K562 (cell line): ENCODE data around the gene NTN1. TPM values are rescaled to one million over a fixed set of nuclear protein-coding genes. Genes with fewer than 3 reads are reported as not detected.

ENCODE experiments used
- ATAC-seq: fragments of 200-7000 bp; cut with Tn5 transposase; 3 replicates; pipeline ENCODE4 v1.9.1; 2020; ENCODE audit warnings: moderate library complexity
- BruUV-seq: library from RNA; stranded (reverse); fragments of 400-500 nt; replicated peaks from 2 replicates; lab custom pipeline; 2021; lab: Mats Ljungman, UMichigan
- CTCF ChIA-PET: fragments of 300-600 bp; formaldehyde crosslinking; extraction: SDS; loops from one replicate; lab custom pipeline; 2021; ENCODE audit warnings: low intra/inter-chr PET ratio; lab: Yijun Ruan, JAX
- POLR2A ChIA-PET: fragments of 300-600, 350-650 bp; sonication (Branson Sonifier 250); formaldehyde crosslinking; extraction: SDS; loops from one replicate; lab custom pipeline; 2021; ENCODE audit warnings: antibody characterized with exemption, inconsistent platforms; lab: Yijun Ruan, JAX
- DNase-seq, 4 experiments: peaks; one replicate each; pipeline versions ENCODE4 v3.0.0 to v3.0.0-alpha.2; 2011 to 2018; ENCODE audit warnings: low spot score in 3 of 4, mixed read lengths in 3 of 4; ENCODE audit errors: extremely low read depth in 1 of 4
- FAIRE-seq: peaks from 2 replicates; lab custom pipeline; 2011; peaks lifted over from hg19 to GRCh38; lab: Jason Lieb, UNC
- H2AFZ ChIP-seq: 2 replicates; pipeline ENCODE4 v1.6.0; 2011; ENCODE audit warnings: low read depth, low read length, control low read depth, inconsistent platforms
- H3K27ac ChIP-seq: fragments of 200-600 bp; 3 replicates; pipeline ENCODE4 v1.8.0; 2011; ENCODE audit warnings: low read depth, mild to moderate bottlenecking, control low read depth, inconsistent platforms, low read length, moderate library complexity, mixed read lengths; ENCODE audit errors: extremely low read depth
- H3K27me3 ChIP-seq, 2 experiments: fragments of 300-600 bp in 1 of 2; 2 replicates in 1 of 2; 3 replicates in 1 of 2; pipeline versions ENCODE4 v1.6.0 to v1.8.0; 2011; ENCODE audit warnings: inconsistent platforms in 2 of 2, low read length in 2 of 2, mild to moderate bottlenecking in 1 of 2, mixed read lengths in 1 of 2, moderate library complexity in 1 of 2; ENCODE audit not compliant: control insufficient read depth in 2 of 2, insufficient read depth in 2 of 2
- H3K36me3 ChIP-seq: fragments of 300-600 bp; 3 replicates; pipeline ENCODE4 v1.8.0; 2011; ENCODE audit warnings: mild to moderate bottlenecking, low read length, inconsistent platforms; ENCODE audit not compliant: control insufficient read depth, insufficient read depth
- H3K4me1 ChIP-seq, 2 experiments: fragments of 200-600 bp in 1 of 2; replicated peaks in 1 of 2; 2 replicates in 1 of 2; 3 replicates in 1 of 2; pipeline versions ENCODE4 v1.5.1 to v1.8.0; 2011; ENCODE audit warnings: inconsistent platforms in 2 of 2, low read length in 2 of 2, mild to moderate bottlenecking in 1 of 2, mixed read lengths in 1 of 2, moderate library complexity in 1 of 2; ENCODE audit not compliant: control insufficient read depth in 2 of 2, insufficient read depth in 2 of 2
- H3K4me2 ChIP-seq: 2 replicates; pipeline ENCODE4 v1.6.1; 2011; ENCODE audit warnings: low read length, control low read depth, inconsistent platforms, mixed read lengths; ENCODE audit not compliant: insufficient read depth
- H3K4me3 ChIP-seq: fragments of 200-600 bp; sonication (generic), shearing (Covaris generic); 2 replicates; pipeline ENCODE4 v1.5.1; 2016; ENCODE audit warnings: control low read depth, inconsistent platforms
- H3K79me2 ChIP-seq: fragments of 200-600 bp; 3 replicates; pipeline ENCODE4 v1.8.0; 2011; ENCODE audit warnings: low read length, inconsistent platforms; ENCODE audit not compliant: control insufficient read depth, insufficient read depth
- H3K9ac ChIP-seq, 2 experiments: 2 replicates each; pipeline versions ENCODE4 v1.6.0 to v1.6.1; 2011; ENCODE audit warnings: low read depth in 2 of 2, low read length in 2 of 2, control low read depth in 1 of 2, inconsistent platforms in 1 of 2, mild to moderate bottlenecking in 1 of 2, mixed read lengths in 1 of 2; ENCODE audit not compliant: insufficient read depth in 1 of 2
- H3K9me1 ChIP-seq: one replicate; pipeline ENCODE4 v1.6.0; 2011; ENCODE audit warnings: inconsistent platforms, mild to moderate bottlenecking, low read length, moderate library complexity; ENCODE audit not compliant: control insufficient read depth, insufficient read depth
- H3K9me3 ChIP-seq: replicated peaks from 2 replicates; pipeline ENCODE4 v1.5.1; 2011; ENCODE audit warnings: low read depth, low read length, inconsistent platforms; ENCODE audit not compliant: control insufficient read depth, insufficient read depth
- H4K20me1 ChIP-seq: replicated peaks from 2 replicates; pipeline ENCODE4 v1.6.1; 2011; ENCODE audit warnings: low read length, inconsistent platforms, mixed read lengths; ENCODE audit not compliant: control insufficient read depth, insufficient read depth
- ARHGAP35 ChIP-seq: fragments of 450-650 bp; IDR thresholded peaks from 2 replicates; pipeline ENCODE4 v1.6.1; 2018; ENCODE audit not compliant: partially characterized antibody
- CBX2 ChIP-seq: fragments of 200-600 bp; sonication (generic); IDR thresholded peaks from one replicate; pipeline ENCODE4 v1.6.1; 2012; ENCODE audit warnings: mild to moderate bottlenecking, low read length, inconsistent platforms; ENCODE audit not compliant: insufficient read depth, poor library complexity, severe bottlenecking
- CEBPB ChIP-seq: fragments of 450-650 bp; IDR thresholded peaks from 2 replicates; pipeline ENCODE4 v1.6.1; 2016; ENCODE audit warnings: missing genetic modification characterization, missing compliant biosample characterization
- HDGF ChIP-seq: fragments of 450-650 bp; IDR thresholded peaks from 2 replicates; pipeline ENCODE4 v1.6.1; 2016
- MXI1 ChIP-seq: IDR thresholded peaks from 2 replicates; pipeline ENCODE4 v1.6.1; 2011; ENCODE audit warnings: low read depth, mild to moderate bottlenecking, improper control_type of control experiment, low read length
- NFIC ChIP-seq: fragments of 450-650 bp; IDR thresholded peaks from 2 replicates; pipeline ENCODE4 v1.6.1; 2017; ENCODE audit warnings: mild to moderate bottlenecking, inconsistent platforms
- PHB ChIP-seq: fragments of 250-450 bp; sonication (Bioruptor Pico); IDR thresholded peaks from 2 replicates; pipeline ENCODE4 v1.5.0; 2021
- RBM14 ChIP-seq: fragments of 200-400 bp; formaldehyde crosslinking; IDR thresholded peaks from 2 replicates; pipeline ENCODE4 v1.6.1; 2018; ENCODE audit warnings: low read depth, mild to moderate bottlenecking, low read length, moderate library complexity, borderline replicate concordance; ENCODE audit not compliant: insufficient read depth
- SMARCA4 ChIP-seq: fragments of 450-650 bp; IDR thresholded peaks from 2 replicates; pipeline ENCODE4 v1.6.1; 2016
- TOE1 ChIP-seq, 2 experiments: fragments of 450-650 bp in 1 of 2; sonication (generic) in 1 of 2; formaldehyde crosslinking in 1 of 2; IDR thresholded peaks; 2 replicates each; pipeline versions ENCODE4 v1.7.1 to v1.8.0; 2016 to 2022; ENCODE audit warnings: borderline replicate concordance in 2 of 2, mild to moderate bottlenecking in 2 of 2, antibody characterized with exemption in 1 of 2, inconsistent platforms in 1 of 2, low read depth in 1 of 2, missing genetic modification reagents in 1 of 2, moderate library complexity in 1 of 2
- ZNF165 ChIP-seq: fragments of 250-450 bp; sonication (Bioruptor Pico); IDR thresholded peaks from 2 replicates; pipeline ENCODE4 v1.4.0; 2020; ENCODE audit warnings: borderline replicate concordance
- ZNF174 ChIP-seq: fragments of 250-450 bp; sonication (Bioruptor Pico); IDR thresholded peaks from 2 replicates; pipeline ENCODE4 v1.4.0; 2020; ENCODE audit warnings: mild to moderate bottlenecking
- ZNF239 ChIP-seq: fragments of 250-450 bp; sonication (Bioruptor Pico); IDR thresholded peaks from 2 replicates; pipeline ENCODE4 v1.4.0; 2020; ENCODE audit warnings: mild to moderate bottlenecking
- ZNF707 ChIP-seq: fragments of 250-450 bp; sonication (Bioruptor Pico); conservative IDR thresholded peaks from 2 replicates; pipeline ENCODE4 v1.8.0; 2022; ENCODE audit warnings: inconsistent platforms, mild to moderate bottlenecking, moderate library complexity
- WGBS: fragments of 100-300 bp; shearing (Covaris generic); methylation state at CpG from one replicate; pipeline ENCODE4 v1.1.6; 2016; ENCODE audit warnings: low coverage, mixed read lengths; ENCODE audit not compliant: insufficient coverage; ENCODE audit errors: missing lambda C conversion rate; 5-methylcytosine and 5-hydroxymethylcytosine counted together
- in situ Hi-C: fragments of 300-500 bp; cut with MboI; formaldehyde crosslinking; loops from 4 replicates; pipeline ENCODE4 v1.15.0; 2018; ENCODE audit warnings: inconsistent platforms, mixed read lengths
- intact Hi-C: fragments of 100-400 bp; cut with micrococcal nuclease; formaldehyde crosslinking; loops from 2 replicates; pipeline ENCODE4 v1.14.2; 2022
- polyA plus RNA-seq, 8 experiments: library from polyadenylated mRNA; depleted of rRNA in 4 of 8; stranded (reverse) in 5 of 8; unstranded in 3 of 8; fragments of >200 nt; fragmentation: Nextera tagmentation in 2 of 8; fragmentation: Illumina TruSeq in 1 of 8; extraction: Ambion mirVana in 2 of 8; extraction: Trizol in 1 of 8; gene quantifications; 2 replicates each; pipeline versions ENCODE4 v1.2.1 to v1.2.3, GENCODE V29; 2011 to 2014; ENCODE audit warnings: inconsistent platforms in 1 of 8, missing spikeins in 1 of 8
- total RNA-seq, 7 experiments: library from RNA; depleted of rRNA in 6 of 7; stranded (reverse); fragments of >200 nt in 6 of 7; fragmentation: Illumina TruSeq in 2 of 7; extraction: Trizol in 2 of 7; gene quantifications; 2 replicates each; pipeline versions ENCODE4 v1.2.1 to v1.2.3, GENCODE V29; 2011 to 2021; ENCODE audit warnings: low replicate concordance in 1 of 7

The NTN1 gene
- total and polyA plus RNA-seq, 9 of the 15 experiments (the other 6 are each of a cell fraction or from before 2014, with no cell fraction given): 0.02 TPM; not detected in 8

DNA sequence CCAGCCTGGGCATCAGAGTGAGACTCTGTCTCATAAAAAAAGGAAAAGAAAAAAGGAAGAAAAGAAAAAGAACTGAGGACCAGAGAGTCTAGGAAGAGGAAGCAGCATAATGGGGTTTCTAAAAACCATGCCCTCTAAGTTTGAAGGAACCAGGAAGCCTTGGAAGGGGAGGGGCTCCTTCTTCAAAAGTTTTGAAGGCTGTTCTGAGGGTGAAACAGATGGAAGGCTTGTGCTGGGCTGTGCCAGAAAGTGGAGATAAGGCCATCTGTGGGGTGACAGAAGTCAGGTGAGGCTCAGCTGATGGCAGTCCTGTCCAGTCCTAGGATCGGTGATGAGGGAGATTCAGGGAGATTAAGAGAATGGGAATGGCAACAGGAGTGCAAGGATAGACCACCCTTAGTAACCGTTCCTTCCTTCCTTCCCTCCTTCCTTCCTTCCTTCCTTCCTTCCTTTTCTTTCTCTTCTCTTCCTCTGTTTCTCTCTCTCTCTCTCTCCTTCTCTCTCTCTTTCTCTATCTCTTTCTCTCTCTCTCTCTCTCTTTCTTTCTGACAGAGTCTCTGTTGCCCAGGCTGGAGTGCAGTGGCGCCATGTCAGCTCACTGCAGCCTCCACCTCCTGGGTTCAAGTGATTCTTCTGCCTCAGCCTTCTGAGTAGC, 182.6 kb downstream of the NTN1 start:
- Histone ChIP-seq H3K9ac (no peak overlapping the region), H3K9me3 (no peaks in the 10 kb centered on the region), H3K4me1 (no peaks in the 10 kb centered on the region), H3K79me2 (no peaks in the 10 kb centered on the region), H3K9me1 (no peaks in the 10 kb centered on the region), H3K36me3 (no peaks in the 10 kb centered on the region), H3K27me3 (peaks cover 2 to 15% of the 10 kb centered on the region in 2 experiments; a peak in 2 of 5 replicates), H2AFZ (no peak overlapping the region), H3K4me2 (no peak overlapping the region), H3K27ac (no peak overlapping the region), H3K4me3 (no peak overlapping the region), H4K20me1 (no peaks in the 10 kb centered on the region)
- DNase-seq (no peak), ATAC-seq (no peak), FAIRE-seq (no peak)
- WGBS: 0% methylated on average over 2 of the region's 3 CpGs
- POLR2A ChIA-PET: interaction anchor here (0.6 kb wide), 1 partner anchor 383 kb away, joined by 4 read pairs; no protein-coding TSS in a partner anchor
- in situ Hi-C loops: no loop called here
- CTCF ChIA-PET: no interaction called here
- intact Hi-C loops: no loop called here
- no peak for TF ChIP-seq RBM14
- TF ChIP-seq SMARCA4: no peak
- no peak for TF ChIP-seq ZNF174
- TF ChIP-seq CEBPB (tag): no peak
- TF ChIP-seq ARHGAP35: no peak
- no peak for TF ChIP-seq TOE1 (IDR thresholded peaks at IDR 0.05; ENCODE audit: borderline replicate concordance)
- TF ChIP-seq TOE1 (CRISPR knock-in tag; IDR thresholded peaks at IDR 0.05; ENCODE audit: borderline replicate concordance, low read depth): no peak
- no peak for TF ChIP-seq ZNF707 (CRISPR knock-in tag)
- no peak for TF ChIP-seq CBX2
- no peak for TF ChIP-seq MXI1
- no peak for TF ChIP-seq ZNF165 (CRISPR knock-in tag)
- TF ChIP-seq PHB (CRISPR knock-in tag): no peak
- TF ChIP-seq HDGF: no peak
- TF ChIP-seq NFIC: no peak
- no peak for TF ChIP-seq ZNF239 (CRISPR knock-in tag)
- no TSS peak for BruUV-seq
